ENCODE results near the gene GNB1.
"Not testable (repeated sequence)": the region's sequence is repeated elsewhere in the genome, so short reads cannot be mapped to it uniquely, and the experiment has no call there.

Gene GNB1

GRCh38 chr1:1883890-1884289, 7.0 kb downstream of the GNB1 start:
- not testable (repeated sequence) for DNase-seq

- DNase-seq, result no peak
These were observed 7.6 kb downstream of the GNB1 start for GRCh38 chr1:1883092-1883873.

GRCh38 chr1:1881727-1882126, 9.2 kb downstream of the GNB1 start:
- DNase-seq, result no peak

- no peak for DNase-seq
These were observed 10.1 kb downstream of the GNB1 start for GRCh38 chr1:1880617-1881312.

GRCh38 chr1:1879942-1880341, 10.9 kb downstream of the GNB1 start:
- DNase-seq, result no peak

GRCh38 chr1:1877865-1878436, 12.9 kb downstream of the GNB1 start:
- no peak for DNase-seq

GRCh38 chr1:1876335-1876930, 14.5 kb downstream of the GNB1 start:
- no peak for DNase-seq

GRCh38 chr1:1875932-1876331, 15.0 kb downstream of the GNB1 start:
- DNase-seq, result no peak

- DNase-seq, result no peak
These were observed 16.0 kb downstream of the GNB1 start for GRCh38 chr1:1874901-1875300.

- peak; percentile 78 for DNase-seq
These were observed 17.7 kb downstream of the GNB1 start for GRCh38 chr1:1873186-1873585.

- no peak for DNase-seq
These were observed 18.4 kb downstream of the GNB1 start for GRCh38 chr1:1872329-1872994.

- DNase-seq, result no peak
These were observed 21.4 kb downstream of the GNB1 start for GRCh38 chr1:1869469-1869868.

- DNase-seq, result no peak
These were observed 23.7 kb downstream of the GNB1 start for GRCh38 chr1:1867164-1867563.

GRCh38 chr1:1862905-1863547, 27.9 kb downstream of the GNB1 start:
- no peak for DNase-seq

GRCh38 chr1:1861761-1862310, 29.1 kb downstream of the GNB1 start:
- DNase-seq, result not testable (repeated sequence)

- no peak for DNase-seq
These were observed 29.6 kb downstream of the GNB1 start for GRCh38 chr1:1861339-1861730.

GRCh38 chr1:1859970-1860697, 30.8 kb downstream of the GNB1 start:
- DNase-seq, result not testable (repeated sequence)

- DNase-seq, result no peak
These were observed 32.4 kb downstream of the GNB1 start for GRCh38 chr1:1858382-1859086.

- no peak for DNase-seq
These were observed 33.7 kb downstream of the GNB1 start for GRCh38 chr1:1857096-1857703.

- not testable (repeated sequence) for DNase-seq
These were observed 34.7 kb downstream of the GNB1 start for GRCh38 chr1:1856161-1856560.
